Left cardiac atrium (tissue), 4 donors: ENCODE results near the gene SLC25A39. TPM values are rescaled to one million over a fixed set of nuclear protein-coding genes. Genes with fewer than 3 reads are reported as not detected.

Experiments
- ATAC-seq, 2 donors: fragments of 200-7000 bp; cut with Tn5 transposase; one replicate each; pipeline ENCODE4 v1.9.1; 2020; ENCODE audit warnings: mild to moderate bottlenecking in 2 of 2, moderate library complexity in 2 of 2
- DNase-seq: peaks from one replicate; pipeline ENCODE4 v3.0.0-alpha.2; 2020
- intact Hi-C, 2 donors: fragments of 100-400 bp; cut with DNase I; formaldehyde crosslinking; loops; one replicate each; pipeline versions ENCODE4 v1.14.1 to v1.15.1; 2022 to 2023
- total RNA-seq, 2 donors: library from RNA; stranded (reverse); fragmentation: NEBNext Ultra II Directional; extraction: Animal tissue kit (Norgen Biotek cat#: 25700); gene quantifications; one replicate each; pipeline ENCODE4 v1.2.1, GENCODE V29; 2021
- donor health status: DM: no; HTN: yes; CAD: no.
- donor health status: DM: no; HTN: yes; CAD: no; lungs with severe emphysema.
- donor health status: DM: yes; HTN: yes; CAD: no.
- donor health status: Dilated cardiomyopathy.

SLC25A39 gene
- total RNA-seq, 2 donors from 2014 or later, result 60.9 to 62.5 TPM

GRCh38 chr17:44297975-44298374, 26.6 kb downstream of the SLC25A39 start:
- intact Hi-C loops, result no loop called here
- ATAC-seq, result no peak
- no peak for DNase-seq

- DNase-seq (no peak), ATAC-seq (no peak)
- intact Hi-C loops, result no loop called here
Observed at GRCh38 chr17:44293509-44294226, 31.0 kb downstream of the SLC25A39 start.

DNA sequence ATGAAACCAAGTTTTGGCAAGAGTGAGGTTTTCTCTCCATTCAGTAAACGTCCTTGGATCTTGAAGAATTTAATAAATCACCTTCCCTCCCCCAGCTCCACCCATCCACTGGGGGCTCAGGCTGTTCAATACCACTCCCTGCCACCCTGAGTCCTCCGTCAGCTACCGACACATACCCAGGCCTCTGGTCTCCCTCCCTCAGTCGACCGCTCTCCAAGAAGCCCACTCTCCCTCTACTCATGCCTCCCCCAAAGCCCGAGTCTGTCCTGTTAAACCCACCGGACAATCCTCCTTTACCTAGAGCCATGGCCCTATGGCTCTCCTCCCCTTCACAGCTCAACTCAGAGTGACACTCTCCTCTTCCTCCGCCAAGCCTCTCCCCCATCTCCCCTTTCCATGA, 37.0 kb downstream of the SLC25A39 start:
- intact Hi-C loops, result no loop called here
- ATAC-seq (no peak), DNase-seq (no peak)

GRCh38 chr17:44284024-44284400, 40.6 kb downstream of the SLC25A39 start:
- no peak for DNase-seq
- intact Hi-C loops, result no loop called here
- ATAC-seq, result no peak

DNA sequence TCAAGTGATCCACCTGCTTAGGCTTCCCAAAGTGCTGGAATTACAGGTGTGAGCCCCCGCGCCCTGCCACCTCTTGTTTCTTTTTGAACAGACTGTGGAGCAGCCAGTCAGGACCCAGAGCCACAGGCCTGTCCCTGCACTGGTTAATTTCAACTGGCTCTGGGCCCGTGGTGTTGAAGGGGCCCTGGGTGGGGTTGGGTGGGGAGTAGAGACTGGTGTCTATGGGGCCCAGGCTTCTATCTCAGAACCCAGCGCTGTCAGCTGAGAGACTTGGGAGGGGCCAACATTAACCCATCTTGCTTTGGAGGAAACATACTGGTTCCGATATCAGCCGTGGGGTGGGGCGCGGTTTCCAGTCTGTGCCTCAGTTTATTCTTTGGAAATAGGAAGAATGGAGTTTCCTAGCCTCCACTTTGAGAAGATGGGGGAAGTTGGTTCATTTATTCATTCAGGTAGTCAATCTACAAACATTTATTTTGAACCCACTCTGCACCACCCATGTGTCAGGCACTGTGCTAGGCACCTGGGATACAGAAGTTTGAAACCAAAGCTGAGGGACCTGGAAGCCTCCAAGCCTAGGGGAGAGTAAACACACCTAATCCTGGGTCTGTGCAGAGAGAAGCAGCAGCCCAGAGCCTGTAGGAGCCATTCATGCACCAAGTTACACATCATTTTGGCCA, 41.1 kb downstream of the SLC25A39 start:
- DNase-seq (no peak), ATAC-seq (no peak)

DNA sequence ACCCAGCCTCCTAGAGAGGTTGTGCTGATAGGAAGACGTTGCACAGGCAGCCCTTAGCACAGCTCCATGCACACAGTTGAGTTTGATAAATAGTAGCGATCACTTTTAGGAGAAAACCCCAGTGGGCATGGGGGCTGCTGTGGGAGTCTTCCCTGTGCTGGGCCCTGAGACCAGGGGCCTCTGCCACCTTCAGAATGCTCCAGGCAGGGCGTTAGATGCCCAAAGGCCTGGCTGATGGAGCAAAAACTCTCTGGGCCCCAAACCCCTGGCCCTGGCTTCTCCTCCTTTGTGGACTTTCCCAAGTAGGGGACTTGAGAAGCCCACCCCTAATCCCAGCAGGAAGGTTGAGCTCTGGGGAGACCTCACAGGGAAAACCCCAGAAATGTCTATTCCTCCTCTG, 42.4 kb downstream of the SLC25A39 start:
- DNase-seq, result no peak
- ATAC-seq, result no peak
- intact Hi-C loops, result no loop called here

More for the DNA sequence above, 41.1 kb downstream of the SLC25A39 start:
- intact Hi-C loops, result no loop called here

GRCh38 chr17:44281570-44281969, 43.1 kb downstream of the SLC25A39 start:
- DNase-seq (no peak), ATAC-seq (no peak)
- intact Hi-C loops, result no loop called here

DNA sequence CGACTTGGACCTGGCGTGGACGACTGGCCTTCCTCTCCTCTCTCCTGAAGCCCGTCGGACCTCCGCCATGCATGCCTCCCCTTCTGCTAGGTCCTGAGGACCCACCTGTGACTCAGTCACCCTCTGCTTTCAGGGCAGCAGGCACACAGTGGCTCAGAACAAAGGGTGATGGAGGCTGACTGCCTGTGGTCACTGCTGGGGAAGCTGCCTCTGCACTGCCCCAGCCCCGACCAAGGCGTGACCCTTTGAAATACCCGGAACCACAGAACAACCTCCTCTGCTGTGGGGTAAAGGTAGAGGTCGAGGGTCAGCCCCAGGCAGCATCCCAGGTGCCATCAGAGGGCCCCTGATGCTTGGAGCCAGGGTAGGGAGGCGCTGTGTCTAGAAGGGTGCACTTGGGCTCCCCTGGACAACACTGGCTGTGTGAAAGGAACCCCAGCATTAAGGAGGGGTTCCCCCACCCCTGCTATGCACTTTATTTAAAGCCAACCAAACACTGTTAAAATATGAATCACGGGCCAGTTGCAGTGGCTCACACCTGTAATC, 44.2 kb downstream of the SLC25A39 start:
- intact Hi-C loops, result no loop called here

GRCh38 chr17:44279666-44280391, 44.8 kb downstream of the SLC25A39 start:
- intact Hi-C loops, result no loop called here
- peak; percentile 85 for DNase-seq
- ATAC-seq, result peak; percentile 96 to 98

More for the DNA sequence above, 44.2 kb downstream of the SLC25A39 start:
- DNase-seq (no peak), ATAC-seq (no peak)

DNA sequence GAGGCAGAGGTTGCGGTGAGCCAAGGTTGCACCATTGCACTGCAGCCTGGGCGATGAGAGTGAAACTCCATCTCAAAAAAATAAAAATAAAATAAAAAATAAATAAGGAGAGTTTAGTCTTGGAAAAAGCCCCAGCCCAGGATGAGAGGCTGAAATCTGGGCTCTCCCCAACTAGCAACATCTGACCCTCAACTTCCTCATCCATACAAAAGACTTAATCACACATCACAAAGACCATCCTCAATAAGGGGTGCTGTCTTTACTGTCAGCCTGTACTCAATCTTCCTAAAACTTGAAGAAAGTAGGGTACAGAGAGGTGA, 45.3 kb downstream of the SLC25A39 start:
- peak in 1 of 2 donors; percentile 3 for ATAC-seq
- DNase-seq, result no peak
- intact Hi-C loops, result no loop called here

DNA sequence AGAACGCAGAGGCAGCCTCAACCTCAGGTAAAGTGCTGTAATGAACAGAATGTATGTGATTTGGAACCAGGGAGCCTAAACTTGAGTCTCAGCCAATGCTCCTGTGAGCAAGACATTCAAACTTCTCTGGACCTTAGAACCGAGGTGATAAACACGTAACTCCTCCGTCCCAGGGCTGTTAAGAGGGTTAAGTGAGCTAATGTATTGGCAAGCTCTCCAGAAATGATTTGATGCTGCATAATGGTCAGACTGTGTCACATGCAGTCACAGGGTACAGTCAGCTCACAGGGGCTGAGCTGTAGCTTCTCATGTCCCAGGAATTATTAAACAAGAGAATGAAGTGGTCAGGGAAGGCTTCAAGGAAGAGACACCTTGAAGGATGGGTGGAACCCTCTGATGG, 46.6 kb downstream of the SLC25A39 start:
- DNase-seq (no peak), ATAC-seq (no peak)
- intact Hi-C loops, result no loop called here

DNA sequence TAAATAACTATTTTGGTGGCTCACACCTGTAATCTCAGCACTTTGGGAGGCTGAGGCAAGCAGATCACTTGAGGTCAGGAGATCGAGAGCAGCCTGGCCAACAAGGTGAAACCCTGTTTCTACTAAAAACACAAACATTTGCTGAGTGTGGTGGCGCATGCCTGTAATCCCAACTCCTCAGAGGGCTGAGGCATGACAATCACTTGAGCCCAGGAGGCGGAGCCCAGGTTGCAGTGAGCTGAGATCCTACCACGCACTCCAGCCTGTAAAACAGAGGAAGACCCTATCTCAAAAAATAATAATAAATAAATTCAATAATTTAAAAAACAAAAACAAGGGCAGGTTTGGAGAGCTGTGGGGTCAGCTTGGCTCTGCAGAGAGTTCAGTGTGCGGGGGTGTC, 51.0 kb downstream of the SLC25A39 start:
- intact Hi-C loops, result no loop called here
- no peak for DNase-seq
- ATAC-seq, result no peak

- ATAC-seq (no peak), DNase-seq (no peak)
- intact Hi-C loops, result no loop called here
Observed at GRCh38 chr17:44272954-44273353, 51.7 kb downstream of the SLC25A39 start.

GRCh38 chr17:44272321-44272951, 52.2 kb downstream of the SLC25A39 start:
- ATAC-seq, result no peak
- intact Hi-C loops, result no loop called here

More at GRCh38 chr17:44272321-44272951, 52.2 kb downstream of the SLC25A39 start:
- no peak for DNase-seq

Other genes starting within 250 kb of the SLC25A39 start
- 10 to 100 TPM; 39.2 to 57.9 TPM for gene HDAC5, start 201.2 kb downstream of the SLC25A39 start, total RNA-seq
- 1 to 10 TPM; 1.1 to 1.3 TPM for gene HROB, start 182.9 kb downstream of the SLC25A39 start, total RNA-seq
- 1 to 10 TPM; 4.9 to 8.7 TPM for gene ASB16, start 154.1 kb downstream of the SLC25A39 start, total RNA-seq
- 10 to 100 TPM; 22.5 to 23.1 TPM for gene TMUB2, start 137.9 kb downstream of the SLC25A39 start, total RNA-seq
- gene ATXN7L3, start 124.9 kb downstream of the SLC25A39 start, total RNA-seq, result 10 to 100 TPM; 39.6 to 50.4 TPM
- 10 to 100 TPM; 35.5 to 48.2 TPM for gene UBTF, start 105.1 kb downstream of the SLC25A39 start, total RNA-seq
- gene SLC4A1, start 56.7 kb downstream of the SLC25A39 start, total RNA-seq, result under 1 TPM in 1 of 2 donors, not detected in 1; 0.63 TPM
- gene RUNDC3A, start 16.2 kb downstream of the SLC25A39 start, total RNA-seq, result 1 to 10 TPM in 1 of 2 donors, under 1 TPM in 1; 0.85 to 1.0 TPM
- gene GRN, start 20.5 kb upstream of the SLC25A39 start, total RNA-seq, result 100 to 1,000 TPM; 190 to 206 TPM
- 1 to 10 TPM; 1.2 to 2.4 TPM for gene FAM171A2, start 39.0 kb upstream of the SLC25A39 start, total RNA-seq
- gene ITGA2B, start 64.8 kb upstream of the SLC25A39 start, total RNA-seq, result 1 to 10 TPM; 2.4 to 2.7 TPM
- 10 to 100 TPM; 20.8 to 28.9 TPM for gene GPATCH8, start 178.6 kb upstream of the SLC25A39 start, total RNA-seq
- 1 to 10 TPM; 3.0 to 4.3 TPM for gene FZD2, start 232.7 kb upstream of the SLC25A39 start, total RNA-seq